ENCODE results near the gene DCAF8.

DCAF8 gene

DNA sequence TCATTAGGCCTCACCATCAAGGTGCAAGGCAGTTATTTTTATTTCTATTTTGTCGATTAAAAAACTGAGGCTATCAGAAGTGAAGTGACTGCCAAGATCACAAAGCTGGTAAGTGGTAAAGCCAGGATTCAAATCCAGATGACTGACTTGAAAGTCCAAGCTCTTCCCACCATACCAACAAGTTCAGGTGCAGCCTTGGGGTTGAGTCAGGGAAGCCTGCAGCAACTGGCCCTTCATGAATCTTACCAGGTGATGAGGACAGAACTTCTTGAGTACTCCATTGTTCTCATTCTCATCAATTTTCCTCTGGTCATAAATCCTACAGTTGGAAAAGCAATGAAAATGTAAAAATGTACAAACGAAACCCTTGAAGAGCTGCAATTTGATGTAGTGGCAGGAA is 37.0 kb downstream of the DCAF8 start:
- no peak overlapping the region for H3K4me2 ChIP-seq (ENCODE audit: low read length)
- H3K9me3 ChIP-seq (ENCODE audit: control insufficient read depth, low read length), result no peaks in the 10 kb centered on the region
- H3K4me3 ChIP-seq (ENCODE audit: low read depth, low read length), result no peak overlapping the region
- no peak overlapping the region for H3K27ac ChIP-seq
- H3K9ac ChIP-seq, result no peak overlapping the region
- no peaks in the 10 kb centered on the region for H3K36me3 ChIP-seq (ENCODE audit: control insufficient read depth, insufficient read depth, low read length)
- no peaks in the 10 kb centered on the region for H3K4me1 ChIP-seq
- no peak overlapping the region for H2AFZ ChIP-seq
- no peaks in the 10 kb centered on the region for H3K27me3 ChIP-seq (ENCODE audit: control insufficient read depth, insufficient read depth, low read length)
- no peaks in the 10 kb centered on the region for H3K79me2 ChIP-seq
- TF ChIP-seq CTCF (IDR thresholded peaks at IDR 0.05), result no peak

GRCh38 chr1:160224606-160225005 is 37.7 kb downstream of the DCAF8 start:
- H3K79me2 ChIP-seq, result no peaks in the 10 kb centered on the region
- H3K27ac ChIP-seq, result no peak overlapping the region
- H3K36me3 ChIP-seq (ENCODE audit: control insufficient read depth, insufficient read depth, low read length), result no peaks in the 10 kb centered on the region
- H3K4me3 ChIP-seq (ENCODE audit: low read depth, low read length), result no peak overlapping the region
- no peak for TF ChIP-seq CTCF (IDR thresholded peaks at IDR 0.05)
- H3K4me1 ChIP-seq, result no peaks in the 10 kb centered on the region
- no peaks in the 10 kb centered on the region for H3K27me3 ChIP-seq (ENCODE audit: control insufficient read depth, insufficient read depth, low read length)
- H2AFZ ChIP-seq, result no peak overlapping the region
- H3K9me3 ChIP-seq (ENCODE audit: control insufficient read depth, low read length), result no peaks in the 10 kb centered on the region
- no peak overlapping the region for H3K9ac ChIP-seq
- H3K4me2 ChIP-seq (ENCODE audit: low read length), result no peak overlapping the region

GRCh38 chr1:160222546-160222945 is 39.8 kb downstream of the DCAF8 start:
- Histone ChIP-seq H3K4me1 (peaks cover 5% of the 10 kb centered on the region), H3K27me3 (ENCODE audit: control insufficient read depth, insufficient read depth, low read length) (no peaks in the 10 kb centered on the region), H3K9ac (no peak overlapping the region), H3K4me2 (ENCODE audit: low read length) (no peak overlapping the region), H3K4me3 (ENCODE audit: low read depth, low read length) (no peak overlapping the region), H3K9me3 (ENCODE audit: control insufficient read depth, low read length) (no peaks in the 10 kb centered on the region), H2AFZ (no peak overlapping the region), H3K36me3 (ENCODE audit: control insufficient read depth, insufficient read depth, low read length) (no peaks in the 10 kb centered on the region), H3K79me2 (no peaks in the 10 kb centered on the region), H3K27ac (no peak overlapping the region)
- TF ChIP-seq CTCF (IDR thresholded peaks at IDR 0.05), result no peak

DNA sequence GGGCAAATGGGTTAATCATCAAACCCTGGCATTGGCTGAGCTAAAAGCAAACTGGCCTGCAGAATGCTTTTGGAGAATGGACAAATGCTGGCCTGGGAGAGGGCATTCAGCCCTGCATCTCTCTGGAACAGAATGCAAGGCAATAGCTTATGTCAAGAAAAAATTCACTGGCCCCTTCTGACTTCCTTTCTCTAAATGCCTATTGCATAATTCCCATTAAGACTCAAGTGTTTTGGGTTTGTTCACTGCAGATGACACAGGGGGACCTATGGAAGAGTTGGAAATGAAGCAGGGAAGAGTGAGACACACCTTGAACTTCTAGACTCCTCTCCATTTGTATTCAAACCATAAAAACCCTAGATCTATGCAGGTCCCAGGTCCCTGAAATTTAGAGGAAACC is 41.3 kb downstream of the DCAF8 start:
- Histone ChIP-seq H3K4me2 (ENCODE audit: low read length) (no peak overlapping the region), H3K9ac (no peak overlapping the region), H3K27me3 (ENCODE audit: control insufficient read depth, insufficient read depth, low read length) (no peaks in the 10 kb centered on the region), H2AFZ (no peak overlapping the region), H3K79me2 (no peaks in the 10 kb centered on the region), H3K9me3 (ENCODE audit: control insufficient read depth, low read length) (no peaks in the 10 kb centered on the region), H3K36me3 (ENCODE audit: control insufficient read depth, insufficient read depth, low read length) (no peaks in the 10 kb centered on the region), H3K27ac (no peak overlapping the region), H3K4me3 (ENCODE audit: low read depth, low read length) (no peak overlapping the region), H3K4me1 (peaks cover 7% of the 10 kb centered on the region)
- TF ChIP-seq CTCF (IDR thresholded peaks at IDR 0.05), result no peak

DNA sequence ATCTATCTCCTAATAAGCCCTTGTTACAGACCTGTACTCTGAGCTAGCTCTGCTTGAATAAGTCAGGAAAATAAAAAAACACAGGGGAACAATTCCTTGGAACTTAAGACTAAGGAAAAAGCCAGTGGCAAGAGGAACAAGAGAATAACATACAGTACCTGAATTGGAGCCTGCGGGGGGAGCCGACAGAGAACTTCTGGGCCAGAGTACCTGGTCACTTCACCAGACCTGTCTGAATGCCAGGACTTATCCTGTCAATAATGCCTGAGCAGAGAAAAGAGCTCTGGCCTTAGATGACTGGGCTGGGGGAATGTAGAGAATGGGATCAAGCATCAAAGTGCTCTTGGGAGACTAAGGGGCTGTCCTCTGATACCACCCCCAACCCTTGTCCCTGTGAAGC is 42.0 kb downstream of the DCAF8 start:
- Histone ChIP-seq H3K9me3 (ENCODE audit: control insufficient read depth, low read length) (no peaks in the 10 kb centered on the region), H3K27me3 (ENCODE audit: control insufficient read depth, insufficient read depth, low read length) (no peaks in the 10 kb centered on the region), H3K79me2 (no peaks in the 10 kb centered on the region), H3K4me1 (peaks cover 7% of the 10 kb centered on the region), H3K4me2 (ENCODE audit: low read length) (no peak overlapping the region), H3K4me3 (ENCODE audit: low read depth, low read length) (no peak overlapping the region), H3K9ac (no peak overlapping the region), H3K27ac (no peak overlapping the region), H3K36me3 (ENCODE audit: control insufficient read depth, insufficient read depth, low read length) (no peaks in the 10 kb centered on the region), H2AFZ (no peak overlapping the region)
- no peak for TF ChIP-seq CTCF (IDR thresholded peaks at IDR 0.05)

All from parathyroid adenoma (tissue), 2 donors.